SU-DHL-6 (cell line): Measurements from ENCODE around the gene INPP5E.

Experiments used
- H2AFZ ChIP-seq: fragments of 200-600 bp; sonication (generic); 2 replicates; pipeline ENCODE4 v1.6.1; 2014; ENCODE audit warnings: low read depth, mild to moderate bottlenecking, moderate library complexity, mixed read lengths, antibody characterized with exemption, low read length; ENCODE audit not compliant: severe bottlenecking
- H3F3A ChIP-seq: fragments of 200-600 bp; shearing (Covaris generic); 2 replicates; pipeline ENCODE4 v1.6.0; 2016; ENCODE audit warnings: antibody characterized with exemption, mild to moderate bottlenecking; ENCODE audit not compliant: insufficient read depth
- H3K27ac ChIP-seq: fragments of 200-600 bp; sonication (generic); 2 replicates; pipeline ENCODE4 v1.5.1; 2016; ENCODE audit warnings: low read depth, mild to moderate bottlenecking, low read length, moderate library complexity, mixed read lengths
- H3K27me3 ChIP-seq: fragments of 200-600 bp; sonication (generic), shearing (Covaris generic); 2 replicates; pipeline ENCODE4 v1.6.0; 2014; ENCODE audit warnings: mild to moderate bottlenecking, low read length
- H3K36me3 ChIP-seq: fragments of 200-600 bp; sonication (generic); 2 replicates; pipeline ENCODE4 v1.6.1; 2014; ENCODE audit warnings: mild to moderate bottlenecking, low read length, mixed read lengths
- H3K4me2 ChIP-seq: fragments of 300-600, 200-600 bp; shearing (Covaris generic), sonication (generic); 2 replicates; pipeline ENCODE4 v1.6.0; 2014; ENCODE audit warnings: low read length, low read depth, mild to moderate bottlenecking; ENCODE audit not compliant: poor library complexity, severe bottlenecking
- H3K4me3 ChIP-seq: fragments of 200-600 bp; sonication (generic); 2 replicates; pipeline ENCODE4 v1.5.1; 2014; ENCODE audit warnings: antibody characterized with exemption, low read length, mild to moderate bottlenecking, mixed read lengths; ENCODE audit not compliant: insufficient read depth, poor library complexity, severe bottlenecking
- H3K79me2 ChIP-seq: fragments of 200-600 bp; sonication (generic); 2 replicates; pipeline ENCODE4 v1.6.1; 2014; ENCODE audit warnings: mild to moderate bottlenecking, low read length, moderate library complexity; ENCODE audit not compliant: insufficient read depth
- H3K9ac ChIP-seq: fragments of 200-600 bp; sonication (generic); 2 replicates; pipeline ENCODE4 v1.7.0; 2014; ENCODE audit warnings: mild to moderate bottlenecking, low read length
- H3K9me2 ChIP-seq: fragments of 200-600 bp; sonication (generic); replicated peaks from 2 replicates; pipeline ENCODE4 v1.6.1; 2014; ENCODE audit warnings: low read length; ENCODE audit not compliant: insufficient read depth
- H3K9me3 ChIP-seq: fragments of 200-600 bp; sonication (generic); 2 replicates; pipeline ENCODE4 v1.6.1; 2014; ENCODE audit warnings: low read length, mixed read lengths; ENCODE audit not compliant: insufficient read depth
- H4K20me1 ChIP-seq: fragments of 200-600 bp; sonication (generic); 2 replicates; pipeline ENCODE4 v1.6.1; 2014; ENCODE audit warnings: low read depth, mild to moderate bottlenecking, antibody characterized with exemption, low read length, moderate library complexity, mixed read lengths
- CTCF ChIP-seq: fragments of 200-600 bp; sonication (generic); IDR thresholded peaks from one replicate; pipeline ENCODE4 v1.5.1; 2017; ENCODE audit warnings: antibody characterized with exemption, mild to moderate bottlenecking, low read length, moderate library complexity; ENCODE audit not compliant: insufficient read depth, poor library complexity, severe bottlenecking
- EZH2phosphoT487 ChIP-seq: fragments of 200-600 bp; sonication (generic), shearing (Covaris generic); conservative IDR thresholded peaks from 2 replicates; pipeline ENCODE4 v1.6.1; 2018; ENCODE audit warnings: mild to moderate bottlenecking, antibody characterized with exemption, low read length, moderate library complexity, mixed read lengths

Gene INPP5E

DNA sequence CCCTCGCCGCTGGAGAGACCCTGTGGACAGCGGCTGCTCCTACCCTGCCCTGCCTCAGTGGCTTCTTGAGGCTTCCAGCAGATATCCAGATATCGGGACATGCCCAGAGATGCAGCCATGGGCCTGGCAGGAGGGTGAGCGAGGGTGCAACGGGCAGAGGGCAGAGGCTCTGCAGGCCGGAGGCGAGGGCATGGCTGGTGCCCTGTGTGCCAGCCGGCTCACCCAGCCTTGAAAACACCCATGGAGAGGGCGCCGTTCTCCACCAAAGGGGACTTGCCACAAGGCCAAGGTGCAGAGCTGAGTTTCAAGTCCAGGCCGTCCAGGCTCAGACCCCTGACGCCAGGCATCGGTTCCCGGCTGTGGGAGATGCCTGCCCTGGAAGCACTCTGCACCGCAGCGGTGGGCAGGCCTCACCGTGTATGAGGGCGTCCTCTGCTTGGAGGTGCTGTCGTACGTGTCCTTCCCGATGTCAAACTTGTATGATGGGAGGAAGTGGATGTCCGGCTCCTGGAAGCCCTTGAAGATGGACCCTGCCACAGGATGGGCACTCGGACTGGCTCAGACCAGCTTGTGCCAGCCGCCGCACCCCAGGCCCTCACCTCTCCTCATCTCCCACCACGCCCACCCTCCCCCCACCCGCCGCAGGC, 8.9 kb downstream of the INPP5E start:
- Histone ChIP-seq H3K27me3 (no peaks in the 10 kb centered on the region), H4K20me1 (no peaks in the 10 kb centered on the region), H3K36me3 (no peaks in the 10 kb centered on the region), H2AFZ (no peak overlapping the region), H3K9me3 (no peaks in the 10 kb centered on the region), H3K9ac (no peak overlapping the region), H3K79me2 (no peaks in the 10 kb centered on the region; the same call in 1 of the 2 replicates), H3K4me3 (no peak overlapping the region), H3K27ac (no peak overlapping the region), H3K4me2 (no peak overlapping the region), H3K9me2 (no peaks in the 10 kb centered on the region), H3F3A (no peaks in the 10 kb centered on the region)
- TF ChIP-seq EZH2phosphoT487, result no peak
- no peak for TF ChIP-seq CTCF

GRCh38 chr9:136429683-136430491, 9.8 kb downstream of the INPP5E start:
- Histone ChIP-seq H3K9me2 (no peaks in the 10 kb centered on the region), H3K9ac (no peak overlapping the region), H3K27ac (no peak overlapping the region), H2AFZ (no peak overlapping the region), H3K27me3 (no peaks in the 10 kb centered on the region), H3F3A (no peaks in the 10 kb centered on the region), H3K9me3 (no peaks in the 10 kb centered on the region), H3K4me2 (no peak overlapping the region), H3K36me3 (no peaks in the 10 kb centered on the region), H3K79me2 (no peaks in the 10 kb centered on the region; the same call in 1 of the 2 replicates), H3K4me3 (no peak overlapping the region), H4K20me1 (no peaks in the 10 kb centered on the region)
- TF ChIP-seq EZH2phosphoT487 (no peak), CTCF (no peak)

GRCh38 chr9:136429075-136429628, 10.5 kb downstream of the INPP5E start:
- no peak for TF ChIP-seq CTCF
- TF ChIP-seq EZH2phosphoT487, result no peak
- Histone ChIP-seq H3K36me3 (no peaks in the 10 kb centered on the region), H2AFZ (no peak overlapping the region), H4K20me1 (no peaks in the 10 kb centered on the region), H3K4me2 (no peak overlapping the region), H3K9ac (no peak overlapping the region), H3K79me2 (no peaks in the 10 kb centered on the region; the same call in 1 of the 2 replicates), H3K4me3 (no peak overlapping the region), H3K9me2 (no peaks in the 10 kb centered on the region), H3K27me3 (no peaks in the 10 kb centered on the region), H3K9me3 (no peaks in the 10 kb centered on the region), H3F3A (no peaks in the 10 kb centered on the region), H3K27ac (no peak overlapping the region)
